GM18519 (cell line): Measurements from ENCODE around the gene ZMIZ1.
"Not testable (repeated sequence)": the region's sequence is repeated elsewhere in the genome, so short reads cannot be mapped to it uniquely, and the experiment has no call there.

Experiments
- ATAC-seq: cut with Tn5 transposase; IDR thresholded peaks from one replicate; pipeline ENCODE4 v1.9.1; 2021; ENCODE audit warnings: mild to moderate bottlenecking, moderate library complexity; ENCODE audit not compliant: unreplicated experiment, low FRiP score

Gene ZMIZ1

GRCh38 chr10:79030705-79031104 is 38.1 kb upstream of the ZMIZ1 start:
- ATAC-seq = no peak

- no peak for ATAC-seq
Observed at GRCh38 chr10:79031723-79032122, 37.0 kb upstream of the ZMIZ1 start.

GRCh38 chr10:79034271-79034876 is 34.4 kb upstream of the ZMIZ1 start:
- no peak for ATAC-seq

DNA sequence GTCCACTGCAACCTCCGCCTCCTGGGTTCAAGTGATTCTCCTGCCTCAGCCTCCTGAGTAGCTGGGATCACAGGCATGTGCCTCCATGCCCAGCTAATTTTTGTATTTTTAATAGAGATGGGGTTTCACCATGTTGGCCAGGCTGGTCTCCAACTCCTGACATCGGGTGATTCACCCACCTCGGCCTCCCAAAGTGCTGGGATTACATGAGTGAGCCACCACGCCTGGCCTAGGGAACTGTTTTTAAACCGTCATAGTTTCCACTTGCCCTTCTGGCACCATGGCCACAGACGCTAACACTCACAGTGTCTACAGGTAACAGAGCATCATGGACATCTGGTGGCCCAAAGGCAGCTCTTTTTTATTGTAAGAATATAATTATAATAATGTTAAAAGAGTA is 32.4 kb upstream of the ZMIZ1 start:
- ATAC-seq = not testable (repeated sequence)

- ATAC-seq = no peak
Observed at GRCh38 chr10:79038104-79038840, 30.5 kb upstream of the ZMIZ1 start.

DNA sequence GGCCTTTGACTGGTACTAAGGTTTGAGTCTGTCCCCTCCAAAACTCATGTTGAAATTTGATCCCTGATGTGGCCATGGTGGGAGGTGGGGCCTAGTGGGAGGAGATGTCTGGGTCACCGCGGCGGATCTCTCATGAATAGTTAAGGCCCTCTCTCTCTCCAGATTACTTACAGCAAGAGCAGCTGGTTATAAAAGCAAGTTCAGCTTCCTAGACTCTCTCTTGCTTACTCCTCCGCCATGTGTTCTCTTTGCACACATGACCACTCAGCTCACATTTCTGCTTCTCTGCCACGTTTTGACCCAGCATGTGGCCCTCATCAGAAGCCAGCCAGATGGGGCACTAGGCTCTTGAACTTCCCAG is 29.9 kb upstream of the ZMIZ1 start:
- no peak for ATAC-seq

DNA sequence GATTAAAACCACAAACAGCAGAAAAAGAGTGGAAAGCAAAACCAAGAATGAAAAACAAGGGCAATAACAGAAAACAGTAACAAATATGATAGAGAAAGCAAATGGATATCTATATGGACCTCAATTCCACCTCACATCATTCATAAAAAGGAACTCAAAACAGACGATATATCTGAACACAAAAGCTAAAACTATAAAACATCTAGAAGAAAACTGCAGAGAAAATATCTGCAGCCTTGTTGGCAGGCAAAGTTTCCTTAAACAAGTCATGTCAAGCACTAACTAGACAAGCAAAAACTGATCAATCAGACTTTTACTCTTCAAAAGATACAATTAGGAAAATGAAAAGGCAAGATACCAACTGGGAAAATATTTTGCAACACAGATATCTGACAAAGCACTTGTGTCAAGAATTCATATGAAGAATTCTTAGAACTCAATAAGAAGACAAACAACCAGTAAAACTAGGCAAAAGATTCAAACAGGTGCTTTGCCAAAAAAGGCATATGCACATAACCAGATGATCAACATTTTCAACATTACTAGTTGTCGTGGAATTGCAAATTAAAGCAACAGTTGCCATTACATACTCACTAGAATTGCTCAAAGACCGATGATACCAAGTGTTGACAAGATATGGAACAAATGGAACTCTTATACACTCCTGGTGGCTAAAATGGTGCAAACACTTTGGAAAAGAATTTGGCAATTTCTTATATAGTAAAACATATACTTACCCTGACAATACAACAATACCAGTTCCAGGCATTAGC is 25.9 kb upstream of the ZMIZ1 start:
- ATAC-seq = no peak

DNA sequence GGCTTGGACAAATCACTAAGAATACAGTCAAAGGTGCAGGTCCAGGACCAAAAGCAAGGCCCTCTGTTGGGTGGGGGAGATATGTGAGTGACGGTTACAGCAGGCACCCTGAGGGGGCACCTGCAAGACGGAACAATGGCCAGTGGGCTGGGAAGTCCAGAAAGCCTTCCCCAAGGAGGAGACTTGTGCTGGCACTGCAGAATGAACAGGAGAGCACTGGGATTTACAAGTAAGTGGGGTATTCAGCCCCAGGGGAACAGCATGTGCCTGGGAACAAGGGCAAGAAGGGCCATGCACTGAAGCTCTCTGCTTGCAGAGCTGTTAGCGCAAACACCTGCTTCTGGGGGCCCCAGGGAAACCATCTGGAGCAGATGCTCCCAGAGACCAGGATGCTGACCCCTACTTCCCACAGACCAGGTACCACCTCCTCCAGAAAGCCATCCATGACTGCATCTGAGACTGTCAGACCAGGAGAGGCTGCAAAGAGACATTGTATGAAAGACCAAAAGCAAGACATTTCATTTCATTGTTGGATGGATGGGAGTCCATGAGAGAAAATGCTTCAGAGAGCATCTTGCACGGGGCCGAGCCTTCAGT is 24.6 kb upstream of the ZMIZ1 start:
- ATAC-seq = no peak

- no peak for ATAC-seq
Observed at GRCh38 chr10:79044846-79045245, 23.9 kb upstream of the ZMIZ1 start.

DNA sequence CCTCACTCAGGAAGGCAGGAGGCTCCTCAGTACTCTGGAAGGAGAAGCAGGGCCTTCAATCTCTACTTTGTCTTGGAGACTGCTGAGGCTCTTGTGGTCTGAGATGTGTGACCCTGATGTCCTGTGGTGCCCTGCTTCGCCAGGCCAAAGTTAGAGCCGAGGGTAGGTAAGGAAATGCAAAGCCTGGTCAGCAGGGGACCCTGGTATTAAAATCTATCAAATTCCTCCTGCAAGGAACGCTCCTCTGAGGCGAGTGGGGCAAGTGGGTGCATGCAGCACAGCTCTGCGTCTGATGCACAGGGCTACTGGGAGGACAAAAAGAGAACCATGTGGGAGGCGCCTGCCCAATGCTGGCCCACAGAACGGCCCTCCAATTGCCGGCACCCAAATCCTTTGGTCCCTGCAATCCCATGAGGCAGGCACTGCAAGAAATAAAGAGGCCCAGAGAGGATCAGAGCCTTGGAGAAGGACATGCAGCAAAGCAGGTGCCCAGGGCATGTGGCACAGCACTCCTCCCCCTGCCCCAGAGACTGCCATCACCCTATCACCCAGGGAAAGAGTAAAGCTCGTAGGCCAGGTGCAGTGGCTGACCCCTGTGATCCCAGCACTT is 23.1 kb upstream of the ZMIZ1 start:
- no peak for ATAC-seq

DNA sequence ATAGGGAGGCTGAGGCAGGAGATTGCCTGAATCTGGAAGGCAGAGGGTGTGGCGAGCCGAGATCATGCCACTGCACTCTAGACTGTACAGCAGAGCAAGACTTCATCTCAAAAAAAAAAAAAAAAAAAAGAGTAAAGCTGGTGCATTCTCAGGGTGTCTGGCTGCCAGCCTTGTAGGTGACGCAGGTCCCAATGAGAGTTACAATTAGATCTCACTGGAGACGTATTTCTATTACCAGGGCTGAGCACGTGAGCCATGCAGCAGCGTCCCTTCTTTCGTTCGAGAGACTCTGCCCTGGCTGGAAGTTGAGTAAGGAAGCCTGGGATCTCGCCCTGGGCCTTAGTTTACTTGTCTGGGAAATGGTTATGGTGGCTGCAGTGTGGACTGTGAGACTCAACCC is 22.4 kb upstream of the ZMIZ1 start:
- no peak for ATAC-seq

- ATAC-seq = no peak
Observed at GRCh38 chr10:79046741-79047583, 21.8 kb upstream of the ZMIZ1 start.

- no peak for ATAC-seq
Observed at GRCh38 chr10:79047584-79047874, 21.2 kb upstream of the ZMIZ1 start.

DNA sequence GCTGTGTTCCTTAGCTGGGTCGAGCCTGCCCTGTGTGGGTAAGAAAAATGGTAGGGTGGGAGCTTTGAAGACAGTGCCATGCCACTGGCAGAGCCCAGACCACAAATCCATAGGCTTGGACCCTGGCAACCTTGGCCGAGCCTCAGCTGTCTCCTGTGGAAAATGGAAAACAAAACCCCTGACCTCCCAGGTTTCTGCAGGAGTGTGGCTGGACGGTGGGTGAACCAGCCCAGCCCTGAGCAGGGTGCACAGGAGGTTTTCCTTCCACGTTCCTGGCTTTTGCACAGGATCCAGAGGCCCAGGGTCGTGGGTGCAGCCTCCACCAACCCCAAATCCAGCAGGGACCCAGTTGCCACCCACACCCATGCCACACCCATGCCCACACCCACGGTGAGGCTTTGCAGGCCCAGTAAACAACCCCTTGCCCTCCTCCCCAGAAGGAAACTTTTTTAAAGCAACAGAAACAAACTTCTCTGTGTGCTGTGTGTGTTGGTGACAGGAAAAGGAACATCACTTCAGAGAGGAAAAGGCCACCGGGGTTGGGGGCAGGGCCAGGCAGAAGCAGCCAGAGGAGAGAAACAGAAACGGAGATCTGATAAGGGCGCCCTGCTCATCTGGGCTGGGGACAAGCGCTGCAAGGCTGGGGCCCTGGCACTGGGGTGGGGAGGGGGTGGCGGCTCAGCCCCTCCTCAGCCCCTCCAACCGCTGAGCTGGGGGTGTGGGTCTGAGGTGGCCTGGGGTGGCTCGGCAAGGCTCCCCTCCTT is 20.7 kb upstream of the ZMIZ1 start:
- no peak for ATAC-seq

DNA sequence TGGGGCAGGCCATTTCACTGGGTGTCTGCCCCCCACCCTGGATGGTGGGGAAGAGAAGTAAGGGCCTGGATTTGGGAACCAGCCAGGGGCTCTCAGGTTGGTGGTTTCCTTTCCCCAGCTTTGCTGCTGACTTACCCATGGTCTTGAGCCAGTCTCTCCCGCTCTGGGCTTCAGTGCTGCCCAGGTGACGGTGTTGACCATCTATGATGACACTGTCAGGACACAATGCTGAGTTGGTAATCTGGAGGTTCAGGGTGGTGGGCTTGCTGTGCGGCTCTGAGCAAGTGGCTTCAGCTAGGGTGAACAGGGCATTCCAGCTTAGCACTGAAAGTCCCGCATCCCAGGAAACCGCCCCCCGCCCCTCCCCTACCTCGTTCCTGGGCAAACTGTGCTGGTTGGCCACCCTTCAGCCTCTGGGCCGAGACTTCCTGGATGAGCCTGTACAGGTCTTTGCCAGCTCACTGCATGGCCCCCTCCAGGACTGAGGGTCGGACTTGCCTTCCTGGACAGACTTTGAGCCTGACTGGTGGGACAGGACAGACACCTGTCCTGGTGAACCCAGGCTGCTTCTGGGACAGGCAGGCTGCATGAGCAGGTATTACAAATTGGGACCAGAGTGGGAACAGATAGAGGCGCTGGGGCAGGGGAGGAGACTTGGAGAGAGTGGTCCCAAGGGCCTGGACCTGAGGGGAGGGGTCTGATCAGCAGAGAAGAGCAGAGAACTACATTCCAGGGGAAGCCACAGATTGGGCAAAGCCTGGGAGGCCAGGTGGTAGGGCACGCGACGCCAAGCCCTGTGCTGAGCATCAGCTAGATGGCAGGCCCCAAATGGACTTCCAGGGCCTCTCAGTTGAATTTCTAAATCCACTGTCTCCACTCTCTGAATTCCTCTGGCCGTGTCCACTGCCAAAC is 19.9 kb upstream of the ZMIZ1 start:
- ATAC-seq = no peak

DNA sequence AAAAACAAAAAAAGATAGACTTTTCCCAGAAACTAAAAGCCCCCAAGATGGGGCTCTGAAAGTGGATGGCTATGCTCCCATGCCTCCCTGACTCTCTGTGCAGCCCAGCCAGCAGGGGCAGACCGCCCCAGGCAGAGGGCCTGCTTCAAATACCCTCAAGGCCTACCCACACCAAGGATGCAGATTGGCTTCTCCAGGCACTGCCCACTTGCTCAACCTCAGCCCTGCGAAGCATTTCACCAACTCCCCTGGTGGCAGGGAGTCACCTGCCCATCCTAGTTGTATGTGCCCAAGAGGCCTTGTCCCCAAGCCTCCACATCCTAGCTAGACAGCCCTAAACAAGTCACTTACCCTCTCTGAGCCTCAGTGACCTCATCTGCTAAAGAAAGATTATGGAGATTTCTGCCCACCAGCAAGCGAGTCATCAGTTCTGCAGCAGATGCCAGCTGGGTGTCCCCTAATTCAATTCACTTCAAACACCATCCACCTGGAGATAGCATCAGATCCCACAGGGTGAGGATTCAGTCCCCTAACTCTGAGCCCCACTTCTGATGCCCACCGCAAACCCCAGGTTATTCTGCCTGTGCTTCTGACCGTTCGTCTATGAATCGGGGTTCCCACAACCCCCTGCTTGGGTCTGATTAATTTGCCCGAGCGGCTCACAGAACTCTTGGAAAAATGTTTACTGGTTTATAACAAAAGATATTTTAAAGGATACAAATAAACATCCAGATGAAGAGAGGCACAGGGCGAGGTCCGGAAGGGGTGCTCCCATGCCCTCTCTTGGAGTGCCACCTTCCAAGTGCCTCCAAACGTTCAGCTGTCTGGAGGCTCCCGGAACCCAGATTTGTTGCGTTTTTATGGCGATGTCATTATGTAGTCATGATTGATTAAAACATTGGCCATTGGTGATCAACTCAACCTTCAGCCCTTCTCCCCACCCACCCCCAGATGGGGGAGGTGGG is 18.6 kb upstream of the ZMIZ1 start:
- ATAC-seq = no peak

- no peak for ATAC-seq
Observed at GRCh38 chr10:79050896-79051555, 17.7 kb upstream of the ZMIZ1 start.
